Loucy (cell line): ENCODE results near the gene SIL1.

Experiments
- CTCF ChIP-seq: fragments of 200-600 bp; sonication (generic); conservative IDR thresholded peaks from 2 replicates; pipeline ENCODE4 v1.5.1; 2014; ENCODE audit warnings: mild to moderate bottlenecking, antibody characterized with exemption, low read length
- EZH2phosphoT487 ChIP-seq: fragments of 200-600 bp; IDR thresholded peaks from 2 replicates; pipeline ENCODE4 v1.6.1; 2018; ENCODE audit warnings: antibody characterized with exemption, mild to moderate bottlenecking, moderate library complexity, borderline replicate concordance

DNA sequence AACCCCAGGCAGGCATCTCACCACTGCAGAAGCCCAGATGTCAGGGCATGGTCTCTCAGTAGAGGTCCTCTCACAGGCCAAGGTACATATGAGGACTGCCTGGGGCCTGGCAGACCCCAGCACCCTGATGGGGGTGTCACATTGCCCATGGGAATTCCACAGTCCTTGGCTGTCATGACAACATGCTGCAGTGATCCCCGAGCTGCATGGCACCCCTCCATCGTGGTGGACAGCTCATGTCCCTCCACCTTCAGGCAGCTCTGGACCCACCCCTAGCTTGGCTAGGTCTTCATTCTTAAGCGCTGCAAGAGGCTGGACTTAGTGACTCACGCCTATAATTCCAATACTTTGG lies 249.0 kb downstream of the SIL1 start:
- TF ChIP-seq CTCF (no peak), EZH2phosphoT487 (no peak)
